IPS DF 4.7 (cell line): Measurements from ENCODE around the gene CLP1.
"Not testable (repeated sequence)": the region's sequence is repeated elsewhere in the genome, so short reads cannot be mapped to it uniquely, and the experiment has no call there.

Source experiments
- DNase-seq: peaks from one replicate; pipeline ENCODE4 v3.0.0-alpha.2; 2013; ENCODE audit warnings: low spot score; ENCODE audit errors: extremely low read depth

The CLP1 gene

DNA sequence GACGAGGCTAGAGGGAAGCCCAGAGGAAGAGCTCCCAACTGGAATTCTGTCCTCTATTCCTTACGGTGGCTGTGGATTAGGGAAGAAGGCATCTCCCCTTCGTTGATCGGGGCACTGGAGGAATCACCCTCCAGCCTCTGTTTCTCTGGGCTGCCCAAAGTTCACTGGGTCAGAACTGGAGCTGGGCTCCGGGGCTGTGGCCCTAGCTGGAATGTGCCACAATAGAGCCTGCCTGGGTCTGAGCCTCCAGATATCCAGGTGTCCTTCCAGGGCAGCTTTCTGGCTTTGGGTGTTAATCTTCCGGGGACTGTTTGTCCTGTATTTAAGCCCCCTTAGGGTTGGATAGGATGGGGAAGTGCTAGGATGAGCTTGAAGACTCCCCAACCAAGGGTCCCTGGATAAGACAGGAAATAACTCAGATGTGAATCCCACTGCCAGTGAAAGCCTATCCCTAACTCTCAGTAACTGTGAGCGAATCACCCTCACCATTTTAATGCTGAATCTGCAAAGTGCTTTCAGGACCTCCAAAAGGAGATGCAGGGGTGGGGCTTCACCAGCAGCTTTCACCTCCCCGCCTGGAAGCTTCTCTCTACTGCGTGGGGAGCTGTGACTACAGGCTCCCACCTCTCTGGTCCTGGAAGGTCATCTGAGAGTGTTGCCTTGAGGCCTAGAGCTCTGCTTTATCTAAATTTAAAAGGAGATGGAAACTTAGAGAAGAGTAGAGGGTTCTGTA lies 17.3 kb upstream of the CLP1 start:
- DNase-seq, result no peak

DNA sequence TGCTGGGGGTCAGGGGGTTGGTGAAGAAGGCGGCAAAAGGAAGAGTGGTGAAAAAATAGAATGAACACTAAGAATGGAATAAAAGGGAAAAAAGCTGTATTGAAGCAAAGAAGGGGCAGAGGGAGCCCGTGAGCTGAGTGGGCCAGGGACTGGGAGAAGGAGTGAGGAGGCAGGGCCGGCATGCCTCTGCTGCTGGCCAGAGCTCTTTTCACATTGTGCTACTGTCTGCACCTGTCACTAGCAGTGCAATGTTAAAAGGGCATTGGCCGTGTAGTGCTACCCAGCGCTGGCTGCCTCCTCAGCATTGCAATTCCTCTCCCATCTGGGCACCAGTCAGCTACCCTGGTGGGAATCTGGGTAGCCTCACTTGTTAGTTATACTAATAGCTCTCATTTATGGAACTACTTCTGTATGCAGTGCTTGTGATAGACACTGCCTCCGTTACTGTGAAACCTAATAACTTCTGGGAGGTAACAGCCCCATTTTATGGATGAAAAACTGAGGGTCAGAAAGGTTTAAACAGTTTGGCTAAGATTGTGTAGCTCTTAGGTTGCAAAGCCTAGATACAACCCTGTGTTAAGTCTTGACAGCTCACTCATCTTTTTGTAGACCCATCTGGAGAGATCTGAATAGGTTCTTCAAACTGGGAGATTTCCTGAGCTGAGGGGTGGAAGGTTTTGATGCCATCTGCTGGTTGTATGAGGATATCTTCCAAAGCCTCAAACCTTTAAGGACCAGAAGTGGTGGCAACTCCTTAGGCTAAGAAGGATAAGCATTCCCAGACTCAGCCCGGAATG lies 16.4 kb upstream of the CLP1 start:
- DNase-seq, result no peak

- no peak for DNase-seq
Observed at GRCh38 chr11:57643802-57644201, 13.8 kb upstream of the CLP1 start.

- DNase-seq, result no peak
Observed at GRCh38 chr11:57644748-57645688, 12.5 kb upstream of the CLP1 start.

DNA sequence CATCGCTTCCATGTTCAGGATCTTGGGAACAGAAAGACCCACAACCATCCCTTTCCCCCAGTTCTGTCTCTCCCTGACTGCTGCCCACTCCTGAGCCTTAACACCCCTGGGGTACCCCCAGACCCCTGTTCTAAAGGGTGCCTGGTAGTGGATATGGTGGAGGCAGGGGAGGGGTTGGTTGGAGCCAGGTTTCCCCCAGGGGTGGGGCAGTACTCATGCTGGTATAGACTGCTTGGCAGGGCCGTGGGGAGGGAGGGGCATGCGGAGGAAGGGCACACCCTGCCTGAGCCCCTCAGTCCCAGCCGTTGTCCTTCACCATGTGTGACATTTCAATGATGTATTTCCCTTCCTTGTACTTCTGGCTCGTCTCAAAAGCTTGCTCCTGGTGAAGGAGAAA lies 11.9 kb upstream of the CLP1 start:
- DNase-seq, result no peak

DNA sequence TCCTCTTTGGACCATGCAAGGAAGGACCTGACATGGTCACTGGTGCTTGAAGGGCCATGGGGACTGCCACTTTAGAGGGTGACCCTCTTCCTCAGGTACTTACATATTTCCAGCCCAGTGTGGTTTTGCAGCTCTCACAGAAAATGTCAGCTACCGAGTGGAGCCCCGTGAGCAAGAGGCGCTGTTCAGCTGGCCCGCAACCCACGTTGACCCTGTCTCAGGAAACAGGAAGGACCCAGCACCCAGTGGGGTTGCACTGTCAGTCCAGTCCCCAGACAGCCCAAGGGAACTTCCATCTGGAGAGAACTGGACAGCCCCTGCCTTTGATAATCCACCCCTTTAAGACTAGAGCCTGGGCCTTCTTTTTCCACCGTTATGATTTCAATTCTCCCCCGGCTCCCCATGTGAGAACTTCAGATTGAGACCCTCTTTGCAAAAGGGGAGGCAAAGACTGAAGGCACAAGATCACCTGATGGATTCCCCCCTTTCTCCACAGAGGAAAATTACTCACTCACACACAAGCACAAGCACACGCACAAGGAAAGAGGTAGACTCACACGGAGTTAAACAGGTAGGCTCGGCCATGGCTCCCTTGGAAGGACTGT lies 11.3 kb upstream of the CLP1 start:
- DNase-seq, result no peak

DNA sequence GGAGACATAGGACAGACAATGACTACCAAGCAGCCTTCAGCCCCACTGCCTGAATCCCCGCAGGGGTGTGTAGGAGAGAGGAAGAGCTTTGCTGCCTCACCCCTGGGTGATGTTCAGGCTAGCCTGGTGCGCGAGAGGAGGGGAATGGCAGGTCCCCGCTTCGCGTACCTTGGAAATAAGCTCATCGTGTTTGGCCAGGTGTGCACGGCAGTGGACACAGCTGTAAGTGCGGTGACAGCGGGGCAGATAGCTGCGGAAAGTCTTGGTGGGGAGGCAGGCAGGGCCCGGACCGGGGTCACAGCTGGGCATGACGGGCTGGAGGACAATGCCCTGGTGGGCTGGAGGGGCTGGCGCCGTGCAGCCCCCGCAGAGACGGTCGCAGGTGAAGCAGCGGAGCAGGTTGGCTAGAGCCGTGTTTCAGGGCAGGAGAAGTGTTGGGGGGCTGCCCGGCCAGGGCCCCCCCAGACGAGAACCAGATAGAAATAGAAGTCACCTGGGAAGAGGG lies 10.7 kb upstream of the CLP1 start:
- no peak for DNase-seq

DNA sequence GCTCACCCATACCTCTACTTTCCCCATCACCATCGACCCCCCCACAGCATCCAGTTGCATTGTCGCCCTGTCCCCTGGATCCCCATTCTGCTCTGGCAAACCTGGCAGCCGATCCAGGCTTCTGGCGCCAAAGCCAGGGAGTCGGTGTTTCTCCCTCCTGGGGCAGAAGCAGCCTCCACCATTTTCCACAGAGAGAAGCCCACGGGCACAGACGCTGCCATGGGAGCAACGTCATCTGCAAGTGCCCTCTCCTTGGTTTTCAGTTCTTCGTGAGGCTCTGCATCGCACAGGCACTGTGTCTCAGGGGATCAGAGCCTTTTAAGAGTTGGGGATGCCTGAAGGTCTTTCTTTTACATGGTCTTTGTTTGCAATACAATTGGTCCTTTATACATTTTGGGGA lies 10.2 kb upstream of the CLP1 start:
- no peak for DNase-seq

GRCh38 chr11:57647960-57648800 lies 9.4 kb upstream of the CLP1 start:
- no peak for DNase-seq

- DNase-seq, result no peak
Observed at GRCh38 chr11:57648801-57649735, 8.5 kb upstream of the CLP1 start.

GRCh38 chr11:57649826-57650738 lies 7.5 kb upstream of the CLP1 start, which contains the start of gene YPEL4:
Gene YPEL4 (minus strand): TSS chr11:57649912. CDS start chr11:57647107, 2,805 bp downstream.
- DNase-seq, result no peak

DNA sequence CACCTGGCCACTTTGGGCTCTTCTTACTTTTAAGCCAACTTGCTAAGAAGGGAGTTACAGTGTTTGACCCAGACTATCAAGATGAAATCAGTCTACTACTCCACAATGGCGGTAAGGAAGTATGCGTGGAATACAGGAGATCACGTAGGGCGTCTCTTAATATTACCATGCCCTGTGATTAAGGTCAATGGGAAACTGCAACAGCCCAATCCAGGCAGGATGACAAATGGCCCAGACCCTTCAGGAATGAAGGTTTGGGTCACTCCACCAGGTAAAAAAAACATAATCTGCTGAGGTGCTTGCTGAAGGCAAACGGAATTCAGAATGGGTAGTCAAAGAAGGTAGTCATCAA lies 6.8 kb upstream of the CLP1 start:
- no peak for DNase-seq

DNA sequence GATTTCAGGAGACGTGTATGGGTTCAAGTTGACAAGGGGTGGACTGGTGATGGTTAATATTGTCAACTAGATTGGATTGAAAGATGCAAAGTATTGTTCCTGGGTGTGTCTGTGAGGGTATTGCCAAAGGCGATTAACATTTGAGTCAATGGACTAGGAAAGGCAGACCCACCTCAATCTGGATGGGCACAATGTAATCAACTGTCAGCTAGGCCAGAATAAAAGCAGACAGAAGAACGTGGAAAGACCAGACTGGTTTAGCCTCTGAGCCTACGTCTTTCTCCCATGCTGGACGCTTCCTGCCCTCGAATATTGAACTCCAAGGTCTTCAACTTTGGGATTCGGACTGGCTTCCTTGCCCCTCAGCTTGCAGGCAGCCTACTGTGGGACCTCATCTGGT lies 6.2 kb upstream of the CLP1 start:
- DNase-seq, result no peak

DNA sequence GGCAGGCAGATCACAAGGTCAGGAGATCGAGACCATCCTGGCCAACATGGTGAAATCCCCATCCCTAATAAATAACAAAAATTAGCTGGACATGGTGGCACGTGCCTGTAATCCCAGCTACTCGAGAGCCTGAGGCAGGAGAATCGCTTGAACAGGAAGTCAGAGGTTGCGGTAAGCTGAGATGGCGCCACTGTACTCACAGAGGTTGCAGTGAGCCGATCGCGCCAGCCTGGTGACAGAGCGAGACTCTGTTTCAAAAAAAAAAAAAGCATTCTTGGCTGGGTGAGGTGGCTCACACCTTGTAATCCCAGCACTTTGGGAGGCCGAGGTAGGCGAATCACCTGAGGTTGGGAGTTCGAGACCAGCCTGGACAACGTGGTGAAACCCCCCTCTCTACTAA lies 5.3 kb upstream of the CLP1 start:
- DNase-seq, result not testable (repeated sequence)

DNA sequence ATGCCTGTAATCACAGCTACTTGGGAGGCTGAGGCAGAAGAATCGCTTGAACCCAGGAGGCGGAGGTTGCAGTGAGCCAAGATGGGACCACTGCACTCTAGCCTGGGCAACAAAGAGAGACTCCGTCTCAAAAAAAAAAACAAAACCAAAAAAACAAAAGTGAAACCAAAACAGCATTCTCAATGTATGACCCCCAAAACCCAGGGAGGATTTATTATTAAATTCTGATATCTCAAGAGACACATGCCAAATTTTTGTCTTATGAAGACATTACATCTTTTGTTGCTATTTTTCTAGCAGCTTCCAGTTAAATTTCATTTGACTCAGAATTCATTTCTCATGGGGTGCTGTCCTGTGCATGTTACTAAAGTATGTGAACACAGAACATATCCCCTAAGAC lies 4.9 kb upstream of the CLP1 start:
- no peak for DNase-seq

DNA sequence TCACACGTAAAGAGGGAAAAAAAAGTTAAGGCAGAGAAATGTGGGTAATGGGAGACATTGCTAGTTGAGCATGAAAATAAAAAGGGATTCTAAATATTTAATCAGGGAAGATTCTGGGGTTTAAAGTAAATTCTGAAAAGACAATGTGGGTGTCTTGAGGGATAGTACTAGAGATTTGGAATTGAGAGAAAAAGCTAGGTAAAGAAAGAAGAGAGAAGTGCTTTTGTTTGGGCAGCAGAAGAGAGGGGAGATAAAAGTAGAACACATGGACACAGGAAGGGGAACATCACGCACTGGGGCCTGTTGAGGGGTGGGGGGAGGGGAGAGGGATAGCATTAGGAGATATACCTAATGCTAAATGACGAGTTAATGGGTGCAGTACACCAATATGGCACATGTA lies 4.4 kb upstream of the CLP1 start:
- DNase-seq, result no peak

DNA sequence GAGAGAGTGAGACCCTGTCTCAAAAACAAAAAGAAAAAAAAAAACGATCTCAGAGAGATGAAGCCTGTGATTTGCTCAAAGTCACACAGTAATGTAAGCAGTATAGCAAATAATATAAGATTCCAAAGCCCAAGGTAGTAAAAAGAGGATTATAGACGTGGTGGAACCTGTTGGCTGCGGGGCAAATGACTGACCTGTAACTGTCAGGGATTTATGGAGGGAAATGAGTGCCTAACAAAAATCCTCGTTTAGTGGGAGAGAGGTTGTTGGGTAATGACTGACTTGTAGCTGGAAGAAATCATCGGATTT lies 723 bp upstream of the CLP1 start:
- DNase-seq, result no peak

DNA sequence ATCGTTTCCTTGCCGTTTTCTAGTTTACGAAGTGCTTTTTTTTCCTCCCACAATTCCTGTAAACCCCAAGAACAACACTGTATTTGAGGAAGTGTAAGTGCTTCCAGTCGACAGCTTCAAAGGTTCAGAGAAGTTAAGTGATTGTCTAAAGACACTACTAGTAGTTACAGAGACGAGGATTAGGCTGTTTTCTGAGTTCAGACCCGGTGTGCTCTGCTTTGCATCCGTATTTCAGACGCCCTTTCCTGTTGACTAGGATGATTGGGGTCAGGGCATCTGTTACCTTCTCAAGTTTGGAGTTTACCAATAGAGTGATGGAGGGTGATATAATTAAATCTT lies 430 bp downstream of the CLP1 start:
- no peak for DNase-seq

GRCh38 chr11:57659669-57660068 lies 2.1 kb downstream of the CLP1 start:
- no peak for DNase-seq
